IMR-90 (cell line): ENCODE measurements around the gene DNAJC7. TPM values are rescaled to one million over a fixed set of nuclear protein-coding genes. Genes with fewer than 3 reads are reported as not detected.

Source experiments
- ATAC-seq: fragments of 200-7000 bp; cut with Tn5 transposase; 2 replicates; pipeline ENCODE4 v1.9.1; 2020; ENCODE audit warnings: low read depth, mild to moderate bottlenecking, moderate library complexity
- BruUV-seq: library from RNA; stranded (reverse); fragments of 400-500 nt; replicated peaks from 2 replicates; lab custom pipeline; 2021; lab: Mats Ljungman, UMichigan
- CTCF ChIA-PET: fragments of 300-600 bp; formaldehyde crosslinking; extraction: SDS; loops from one replicate; lab custom pipeline; 2021; ENCODE audit warnings: antibody characterized with exemption; lab: Yijun Ruan, JAX
- POLR2A ChIA-PET: fragments of 300-600 bp; sonication (Branson Sonifier 250); formaldehyde crosslinking; loops from one replicate; lab custom pipeline; 2022; ENCODE audit warnings: antibody characterized with exemption; ENCODE audit not compliant: unreplicated experiment; lab: Charles Lee
- DNase-seq: peaks from one replicate; pipeline ENCODE4 v3.0.0; 2013
- H2AFZ ChIP-seq: replicated peaks from 2 replicates; pipeline ENCODE3; 2013; ENCODE audit warnings: low read length, mild to moderate bottlenecking; ENCODE audit not compliant: poor library complexity
- H2AK5ac ChIP-seq: 2 replicates; pipeline ENCODE4 v1.6.1; 2013; ENCODE audit warnings: low read depth, low read length, inconsistent platforms
- H2AK9ac ChIP-seq: replicated peaks from 2 replicates; pipeline ENCODE3; 2013; ENCODE audit warnings: mild to moderate bottlenecking, low read depth, low read length, moderate library complexity; ENCODE audit not compliant: poor library complexity
- H2BK120ac ChIP-seq: 2 replicates; pipeline ENCODE4 v1.6.1; 2013; ENCODE audit warnings: low read depth, low read length, inconsistent platforms
- H2BK15ac ChIP-seq: 3 replicates; pipeline ENCODE4 v1.6.1; 2013; ENCODE audit warnings: low read depth, low read length, inconsistent platforms
- H2BK20ac ChIP-seq: 2 replicates; pipeline ENCODE4 v1.6.1; 2013; ENCODE audit warnings: low read depth, mild to moderate bottlenecking, inconsistent platforms, low read length, moderate library complexity
- H2BK5ac ChIP-seq: 2 replicates; pipeline ENCODE4 v1.6.1; 2013; ENCODE audit warnings: mild to moderate bottlenecking, low read depth, low read length, inconsistent platforms; ENCODE audit not compliant: poor library complexity, severe bottlenecking
- H3K14ac ChIP-seq: replicated peaks from 2 replicates; pipeline ENCODE4 v1.6.1; 2013; ENCODE audit warnings: low read depth, low read length, inconsistent platforms
- H3K18ac ChIP-seq: 2 replicates; pipeline ENCODE4 v1.6.1; 2013; ENCODE audit warnings: low read depth, low read length, control low read depth
- H3K23ac ChIP-seq: 2 replicates; pipeline ENCODE4 v1.6.1; 2013; ENCODE audit warnings: low read depth, low read length, inconsistent platforms
- H3K27ac ChIP-seq: 2 replicates; pipeline ENCODE4 v1.5.1; 2013; ENCODE audit warnings: mild to moderate bottlenecking, control low read depth, low read length; ENCODE audit not compliant: insufficient read depth
- H3K27me3 ChIP-seq: 2 replicates; pipeline ENCODE4 v1.6.1; 2013; ENCODE audit warnings: low read length; ENCODE audit not compliant: control insufficient read depth, insufficient read depth
- H3K36me3 ChIP-seq: 2 replicates; pipeline ENCODE4 v1.6.1; 2013; ENCODE audit warnings: low read length, mixed read lengths; ENCODE audit not compliant: control insufficient read depth, insufficient read depth
- H3K4ac ChIP-seq: 2 replicates; pipeline ENCODE4 v1.6.1; 2013; ENCODE audit warnings: low read depth, low read length, inconsistent platforms
- H3K4me1 ChIP-seq: 2 replicates; pipeline ENCODE4 v1.6.1; 2013; ENCODE audit warnings: low read length, mixed read lengths; ENCODE audit not compliant: control insufficient read depth, insufficient read depth
- H3K4me2 ChIP-seq: 2 replicates; pipeline ENCODE4 v1.6.1; 2013; ENCODE audit warnings: low read depth, mild to moderate bottlenecking, control low read depth, low read length, moderate library complexity
- H3K4me3 ChIP-seq: 2 replicates; pipeline ENCODE4 v1.5.1; 2013; ENCODE audit warnings: low read depth, mild to moderate bottlenecking, control low read depth, low read length, moderate library complexity; ENCODE audit not compliant: insufficient read depth
- H3K56ac ChIP-seq: 2 replicates; pipeline ENCODE4 v1.6.1; 2013; ENCODE audit warnings: low read length, inconsistent platforms; ENCODE audit not compliant: insufficient read depth; ENCODE audit errors: extremely low read depth
- H3K79me1 ChIP-seq, 2 experiments: 2 replicates each; pipeline ENCODE4 v1.6.1; 2013; ENCODE audit warnings: low read length in 2 of 2, inconsistent platforms in 1 of 2, low read depth in 1 of 2
- H3K9ac ChIP-seq: 2 replicates; pipeline ENCODE4 v1.6.1; 2013; ENCODE audit warnings: low read depth, low read length, control low read depth
- H3K9me1 ChIP-seq: 2 replicates; pipeline ENCODE4 v1.6.1; 2013; ENCODE audit warnings: low read length, inconsistent platforms; ENCODE audit not compliant: insufficient read depth
- H3K9me3 ChIP-seq: 2 replicates; pipeline ENCODE4 v1.6.1; 2013; ENCODE audit warnings: low read length; ENCODE audit not compliant: control insufficient read depth, insufficient read depth
- H4K20me1 ChIP-seq: 2 replicates; pipeline ENCODE4 v1.6.1; 2013; ENCODE audit warnings: low read length, inconsistent platforms; ENCODE audit not compliant: insufficient read depth
- H4K5ac ChIP-seq: 2 replicates; pipeline ENCODE4 v1.6.1; 2013; ENCODE audit warnings: mild to moderate bottlenecking, low read depth, low read length, control low read depth
- H4K8ac ChIP-seq, 2 experiments: 2 replicates each; pipeline ENCODE4 v1.6.1; 2013; ENCODE audit warnings: low read depth in 2 of 2, low read length in 2 of 2, control low read depth in 1 of 2, inconsistent platforms in 1 of 2
- H4K91ac ChIP-seq: 2 replicates; pipeline ENCODE4 v1.6.1; 2013; ENCODE audit warnings: low read depth, low read length, inconsistent platforms; ENCODE audit not compliant: insufficient read depth
- BHLHE40 ChIP-seq: fragments of 150-350 bp; IDR thresholded peaks from 2 replicates; pipeline ENCODE4 v1.6.1; 2016; ENCODE audit warnings: mild to moderate bottlenecking, low read depth, low read length
- CTCF ChIP-seq: conservative IDR thresholded peaks from 2 replicates; pipeline ENCODE4 v1.5.1; 2012; ENCODE audit warnings: mild to moderate bottlenecking, low read depth, low read length, improper control_type of control experiment
- ELK1 ChIP-seq: fragments of 150-350 bp; IDR thresholded peaks from 2 replicates; pipeline ENCODE4 v1.6.1; 2016; ENCODE audit warnings: low read depth, mild to moderate bottlenecking, low read length, moderate library complexity, borderline replicate concordance
- MAFK ChIP-seq: IDR thresholded peaks from 2 replicates; pipeline ENCODE4 v1.6.1; 2012; ENCODE audit warnings: low read depth, low read length, improper control_type of control experiment
- MXI1 ChIP-seq: IDR thresholded peaks from 2 replicates; pipeline ENCODE4 v1.6.1; 2012; ENCODE audit warnings: low read depth, mild to moderate bottlenecking, low read length, moderate library complexity, borderline replicate concordance
- NFE2L2 ChIP-seq: fragments of 150-350 bp; IDR thresholded peaks from 2 replicates; pipeline ENCODE4 v1.6.1; 2016; ENCODE audit warnings: low read depth, mild to moderate bottlenecking, low read length
- RAD21 ChIP-seq: IDR thresholded peaks from 2 replicates; pipeline ENCODE4 v1.6.1; 2012; ENCODE audit warnings: low read length, improper control_type of control experiment
- RCOR1 ChIP-seq: IDR thresholded peaks from 2 replicates; pipeline ENCODE4 v1.6.1; 2012; ENCODE audit warnings: mild to moderate bottlenecking, low read length, improper control_type of control experiment; ENCODE audit not compliant: insufficient replicate concordance
- RFX5 ChIP-seq: IDR thresholded peaks from 2 replicates; pipeline ENCODE4 v1.8.0; 2012; ENCODE audit warnings: low read depth, mild to moderate bottlenecking, low read length, moderate library complexity
- SMC3 ChIP-seq: fragments of 150-350 bp; IDR thresholded peaks from 2 replicates; pipeline ENCODE4 v1.6.1; 2016; ENCODE audit warnings: low read depth, mild to moderate bottlenecking, antibody characterized with exemption, low read length, moderate library complexity
- USF2 ChIP-seq: fragments of 150-350 bp; IDR thresholded peaks from 2 replicates; pipeline ENCODE4 v1.6.1; 2017; ENCODE audit warnings: mild to moderate bottlenecking, antibody characterized with exemption, low read length, low read depth
- WGBS, 2 experiments: methylation state at CpG; one replicate each; pipeline versions ENCODE4 v1.1.5 to v1.1.7; 2013; ENCODE audit warnings: missing lambda C conversion rate in 2 of 2; ENCODE audit not compliant: insufficient read length in 1 of 2; ENCODE audit errors: extremely low coverage in 2 of 2; 5-methylcytosine and 5-hydroxymethylcytosine counted together
- dilution Hi-C: fragments of 300-500 bp; cut with HindIII; formaldehyde crosslinking; loops from one replicate; pipeline ENCODE4 v1.14.3; 2018; ENCODE audit warnings: low sequenced_read_pairs; ENCODE audit not compliant: unreplicated experiment
- in situ Hi-C: fragments of 300-500 bp; cut with MboI; formaldehyde crosslinking; loops from 3 replicates; pipeline ENCODE4 v1.14.3; 2019; ENCODE audit warnings: low sequenced_read_pairs, inconsistent platforms, mixed read lengths
- intact Hi-C: fragments of 100-400 bp; cut with micrococcal nuclease; formaldehyde crosslinking; loops from 2 replicates; pipeline ENCODE4 v1.10.0; 2022
- polyA plus RNA-seq, 3 experiments: library from polyadenylated mRNA; depleted of rRNA; stranded (reverse); fragments of >200 nt; gene quantifications; 2 replicates each; pipeline ENCODE4 v1.2.3, GENCODE V29; 2012; ENCODE audit warnings: low replicate concordance in 1 of 3
- total RNA-seq: library from RNA; depleted of rRNA; stranded (reverse); fragments of >200 nt; gene quantifications from 2 replicates; pipeline ENCODE4 v1.2.3, GENCODE V29; 2012

Gene DNAJC7
- total and polyA plus RNA-seq, 2 of the 4 experiments (the other 2 are of a cell fraction) = 49.3 to 71.7 TPM

GRCh38 chr17:42055027-42055426, 37.8 kb upstream of the DNAJC7 start:
- Histone ChIP-seq H3K4me3 (no peak overlapping the region), H3K4ac (no peak overlapping the region), H3K4me1 (no peaks in the 10 kb centered on the region), H3K14ac (no peak overlapping the region), H4K5ac (no peak overlapping the region), H2AK5ac (no peak overlapping the region), H3K79me1 (no peaks in the 10 kb centered on the region), H3K9me1 (peaks cover 3% of the 10 kb centered on the region; the same call in 1 of the 2 replicates), H3K27me3 (peaks cover 80% of the 10 kb centered on the region), H2AFZ (no peak overlapping the region), H4K8ac (no peak overlapping the region), H3K56ac (no peak overlapping the region), H3K23ac (no peak overlapping the region), H3K9me3 (no peaks in the 10 kb centered on the region), H3K36me3 (no peaks in the 10 kb centered on the region), H2BK120ac (no peak overlapping the region), H3K27ac (no peak overlapping the region), H3K4me2 (no peak overlapping the region), H2BK5ac (no peak overlapping the region), H3K9ac (no peak overlapping the region), H2AK9ac (no peak overlapping the region), H4K91ac (no peak overlapping the region), H2BK15ac (no peak overlapping the region), H2BK20ac (no peak overlapping the region), H4K20me1 (no peaks in the 10 kb centered on the region), H3K18ac (no peak overlapping the region)
- in situ Hi-C loops (no loop called here), intact Hi-C loops (no loop called here), dilution Hi-C loops (no loop called here)
- WGBS, 2 experiments = no CpG with 5 or more reads among the region's 3 CpGs
- ChIA-PET CTCF (no interaction called here), POLR2A (interaction anchor here (0.7 kb wide), 1 partner anchor 95 kb away, joined by 12 read pairs; no protein-coding TSS in a partner anchor)
- no peak for ATAC-seq
- DNase-seq = no peak
- no TSS peak for BruUV-seq
- TF ChIP-seq NFE2L2 (no peak), USF2 (no peak), RCOR1 (no peak), ELK1 (no peak), MAFK (no peak), CTCF (no peak), RFX5 (no peak), RAD21 (no peak), MXI1 (no peak), SMC3 (no peak), BHLHE40 (no peak)
